ENCODE measurements around the gene FAM118A. TPM values are rescaled to one million over a fixed set of nuclear protein-coding genes. Genes with fewer than 3 reads are reported as not detected.

Gene FAM118A
- total and polyA plus RNA-seq, 12 donors, result 10.2 to 35.7 (median 16.3) TPM

GRCh38 chr22:45291061-45291930 is 18.4 kb upstream of the FAM118A start:
- peaks cover 0 to 20% (median 0%) of the 10 kb centered on the region in 7 donors for H3K27me3 ChIP-seq
- TF ChIP-seq CTCF (IDR thresholded peaks at IDR 0.05), result no peak
- H3K36me3 ChIP-seq, result no peaks in the 10 kb centered on the region
- intact Hi-C loops (cut with DNase I), result no loop called here
- WGBS, 2 donors, result 88 to 92% methylated on average over 8 of the region's 8 CpGs
- H3K4me1 ChIP-seq, result peaks cover 0 to 20% (median 0%) of the 10 kb centered on the region in 9 donors
- no peak overlapping the region for H3K4me3 ChIP-seq
- H3K9me3 ChIP-seq, result no peaks in the 10 kb centered on the region
- ATAC-seq, result no peak
- DNase-seq, result no peak
- H3K27ac ChIP-seq, result no peak overlapping the region

GRCh38 chr22:45291931-45292290 is 17.8 kb upstream of the FAM118A start:
- DNase-seq, result no peak
- peaks cover 0 to 24% (median 0%) of the 10 kb centered on the region in 9 donors for H3K4me1 ChIP-seq
- H3K9me3 ChIP-seq, result no peaks in the 10 kb centered on the region
- peaks cover 0 to 20% (median 0%) of the 10 kb centered on the region in 7 donors for H3K27me3 ChIP-seq
- WGBS, 2 donors, result 76 to 78% methylated on average over 9 of the region's 9 CpGs
- intact Hi-C loops (cut with DNase I), result no loop called here
- TF ChIP-seq CTCF (IDR thresholded peaks at IDR 0.05), result no peak
- no peak for ATAC-seq
- no peak overlapping the region for H3K27ac ChIP-seq
- no peaks in the 10 kb centered on the region for H3K36me3 ChIP-seq
- no peak overlapping the region for H3K4me3 ChIP-seq

GRCh38 chr22:45292731-45293442 is 16.8 kb upstream of the FAM118A start:
- 60 to 61% methylated on average over 23 of the region's 23 CpGs for WGBS, 2 donors

More at GRCh38 chr22:45292731-45293442, 16.8 kb upstream of the FAM118A start:
- Histone ChIP-seq H3K27ac (no peak overlapping the region), H3K4me1 (peaks cover 0 to 18% (median 0%) of the 10 kb centered on the region in 9 donors), H3K4me3 (no peak overlapping the region), H3K9me3 (no peaks in the 10 kb centered on the region), H3K36me3 (no peaks in the 10 kb centered on the region), H3K27me3 (peaks cover 0 to 20% (median 0%) of the 10 kb centered on the region in 7 donors)
- TF ChIP-seq CTCF (IDR thresholded peaks at IDR 0.05), result no peak
- DNase-seq, result no peak
- intact Hi-C loops (cut with DNase I), result no loop called here
- no peak for ATAC-seq

Measured in heart right ventricle (tissue), 16 donors.